HG03196 (cell line): Measurements from ENCODE around the gene UNG.
A peak's percentile ranks its signal among the peaks of the same experiment; 100 is the strongest.

Experiments used
- ATAC-seq: cut with Tn5 transposase; IDR thresholded peaks from one replicate; pipeline ENCODE4 v1.9.1; 2021; ENCODE audit not compliant: unreplicated experiment

Gene UNG

DNA sequence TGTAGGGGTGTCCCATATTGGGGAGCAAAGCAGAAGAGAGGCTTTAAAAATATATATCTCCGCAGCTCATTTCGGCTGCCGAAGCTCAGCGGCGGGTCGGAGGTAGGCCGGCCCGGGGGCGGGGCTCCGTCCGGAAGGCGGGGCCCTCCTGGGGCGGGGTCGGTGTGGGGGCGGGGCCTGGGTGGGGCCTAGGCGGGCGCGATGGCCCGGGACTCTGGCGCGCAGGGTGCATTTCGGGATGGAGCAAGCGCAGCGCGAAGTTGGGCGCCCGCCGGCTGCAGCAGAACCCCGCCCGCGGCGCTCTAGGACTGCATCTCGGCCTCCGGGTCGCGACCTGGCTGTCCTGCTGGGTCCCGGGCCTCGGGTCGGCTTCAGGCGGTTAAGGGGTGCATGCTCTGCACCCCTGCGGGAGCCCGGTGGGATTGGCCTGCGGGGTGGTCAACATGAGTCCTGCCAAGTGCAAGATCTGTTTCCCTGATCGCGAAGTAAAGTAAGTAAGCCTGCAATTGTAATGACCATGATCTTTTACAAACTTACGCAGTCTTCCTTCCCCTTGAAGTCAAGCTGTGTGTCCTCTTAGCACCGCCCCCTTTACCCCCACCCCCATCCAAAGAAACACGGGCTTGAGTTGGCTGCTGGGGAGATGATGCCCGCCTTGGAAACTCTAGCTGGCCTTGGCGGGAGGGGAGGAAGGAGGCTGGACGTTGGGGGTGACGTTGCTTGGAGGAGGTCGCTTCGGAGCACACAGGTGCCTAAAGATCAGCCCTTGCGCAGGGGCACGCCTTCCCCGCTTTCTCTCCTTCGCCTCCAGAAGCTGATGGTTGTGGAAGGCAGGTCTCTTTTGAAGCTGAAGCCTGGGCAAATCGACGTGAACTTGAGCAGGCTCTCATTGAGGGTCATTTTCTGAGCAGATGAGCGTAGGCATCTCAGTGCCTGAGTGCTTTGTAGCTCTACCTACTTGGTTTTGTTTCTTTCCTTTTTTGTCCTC lies 57.3 kb downstream of the UNG start:
- peak; percentile 83 for ATAC-seq

DNA sequence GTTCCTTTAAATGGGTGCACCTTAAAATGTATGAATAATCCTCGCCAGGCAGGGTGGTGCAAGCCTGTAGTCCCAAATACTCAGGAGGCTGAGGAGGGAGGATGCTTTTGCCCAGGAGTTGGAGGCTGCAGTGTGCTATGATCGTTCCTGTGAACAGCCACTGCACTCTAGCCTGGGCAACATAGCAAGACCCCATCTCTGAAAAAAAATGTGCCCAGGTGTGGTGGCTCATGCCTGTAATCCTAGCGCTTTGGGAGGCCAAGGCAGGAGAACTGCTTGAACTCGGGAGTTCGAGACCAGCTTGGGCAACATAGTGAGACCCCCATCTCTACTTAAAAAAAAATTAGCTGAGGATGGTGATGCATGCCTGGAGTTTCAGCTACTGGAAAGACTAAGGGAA lies 58.6 kb downstream of the UNG start:
- ATAC-seq: no peak

DNA sequence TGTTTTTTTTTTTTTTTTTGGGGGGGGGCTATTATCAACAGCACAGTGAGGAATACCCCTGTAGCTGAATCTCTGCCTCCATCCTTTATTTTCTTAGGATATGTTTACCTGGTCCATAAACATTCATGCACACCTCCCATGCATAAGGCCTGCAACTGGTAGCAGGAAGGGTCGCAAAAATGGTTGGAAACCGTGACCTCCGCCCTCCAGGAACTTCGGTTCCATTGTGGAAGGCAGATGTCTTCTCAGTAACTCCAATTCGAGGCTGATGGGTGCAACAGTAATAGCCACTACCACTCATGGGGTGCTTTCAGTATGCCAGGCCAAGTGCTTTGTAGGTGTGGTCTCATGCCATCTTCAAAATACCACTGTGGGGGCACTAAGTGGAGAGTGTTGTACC lies 59.2 kb downstream of the UNG start:
- ATAC-seq: no peak

DNA sequence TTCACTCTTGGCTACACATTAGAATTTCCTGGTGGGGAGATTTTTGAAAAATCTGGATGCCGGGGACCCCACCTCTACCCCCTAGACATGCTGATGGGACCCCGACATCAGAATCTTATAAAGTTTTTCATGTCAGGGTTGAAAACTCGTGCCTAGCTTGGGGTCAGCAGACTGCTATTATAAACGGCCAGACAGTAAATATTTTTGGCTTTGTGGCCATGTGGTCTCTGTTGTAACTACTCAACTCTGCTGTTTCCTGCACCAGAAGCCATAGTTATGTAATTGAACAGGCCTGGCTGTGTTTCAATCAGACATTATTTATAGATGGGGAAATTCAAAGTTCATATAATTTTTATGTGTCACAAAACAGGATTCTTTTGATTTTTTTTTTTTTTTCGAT lies 60.6 kb downstream of the UNG start:
- no peak for ATAC-seq

DNA sequence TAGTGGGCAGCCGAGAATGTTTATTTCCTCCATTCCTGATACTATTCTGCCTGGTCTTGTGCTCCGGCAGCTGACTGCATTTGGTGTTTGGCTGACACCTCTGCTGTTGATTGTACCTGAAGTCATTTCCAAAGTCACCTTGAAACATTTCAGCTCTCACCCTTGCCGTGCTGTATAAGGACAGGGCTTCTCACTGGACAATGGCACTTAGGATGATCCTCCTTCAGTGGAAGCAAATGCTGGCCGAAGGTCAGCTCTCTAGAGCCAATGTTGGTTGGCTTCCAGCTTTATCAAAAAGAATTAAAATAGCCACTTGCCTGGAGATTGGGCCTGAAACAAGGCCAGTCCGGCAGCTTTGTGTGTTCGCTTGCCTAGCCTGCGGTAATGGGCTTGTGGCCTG lies 63.0 kb downstream of the UNG start:
- no peak for ATAC-seq
